Smooth muscle cell (in vitro differentiated cells): ENCODE results near the gene CNTN4. TPM values are rescaled to one million over a fixed set of nuclear protein-coding genes. Genes with fewer than 3 reads are reported as not detected.

Source experiments
- DNase-seq: peaks from one replicate; lab custom pipeline; 2025; ENCODE audit not compliant: unreplicated experiment; lab: John Stamatoyannopoulos, UW
- H2AFZ ChIP-seq: fragments of 200-600 bp; sonication (generic); 2 replicates; pipeline ENCODE4 v1.6.0; 2016; ENCODE audit warnings: antibody characterized with exemption, low read depth, mild to moderate bottlenecking
- H3F3A ChIP-seq: fragments of 200-600 bp; sonication (generic); 2 replicates; pipeline ENCODE4 v1.6.0; 2017; ENCODE audit warnings: antibody characterized with exemption, low read depth
- H3K27ac ChIP-seq: fragments of 200-600 bp; sonication (generic); 2 replicates; pipeline ENCODE4 v1.5.1; 2016; ENCODE audit warnings: low read depth, mild to moderate bottlenecking
- H3K27me3 ChIP-seq: fragments of 200-600 bp; sonication (generic); 2 replicates; pipeline ENCODE4 v1.6.1; 2016; ENCODE audit warnings: low read depth, mild to moderate bottlenecking
- H3K36me3 ChIP-seq: fragments of 200-600 bp; sonication (generic); 2 replicates; pipeline ENCODE4 v1.5.1; 2016; ENCODE audit warnings: low read depth
- H3K4me1 ChIP-seq: fragments of 200-600 bp; sonication (generic); 2 replicates; pipeline ENCODE4 v1.5.1; 2016; ENCODE audit warnings: low read depth
- H3K4me2 ChIP-seq: fragments of 200-600 bp; sonication (generic); 2 replicates; pipeline ENCODE4 v1.6.0; 2016; ENCODE audit warnings: mild to moderate bottlenecking
- H3K4me3 ChIP-seq: fragments of 200-600 bp; sonication (generic); 2 replicates; pipeline ENCODE4 v1.5.1; 2016; ENCODE audit warnings: mild to moderate bottlenecking
- H3K79me2 ChIP-seq: fragments of 200-600 bp; sonication (generic); 2 replicates; pipeline ENCODE4 v1.6.0; 2016; ENCODE audit warnings: low read depth, mild to moderate bottlenecking
- H3K9ac ChIP-seq: fragments of 200-600 bp; sonication (generic); 2 replicates; pipeline ENCODE4 v1.6.0; 2016; ENCODE audit warnings: low read depth
- H3K9me3 ChIP-seq: fragments of 200-600 bp; sonication (generic); replicated peaks from 2 replicates; pipeline ENCODE4 v1.5.1; 2016; ENCODE audit warnings: low read depth
- H4K20me1 ChIP-seq: fragments of 200-600 bp; sonication (generic); 2 replicates; pipeline ENCODE4 v1.6.0; 2016; ENCODE audit warnings: low read depth
- CTCF ChIP-seq: fragments of 200-600 bp; sonication (generic); IDR thresholded peaks from 2 replicates; pipeline ENCODE4 v1.5.1; 2017; ENCODE audit warnings: borderline replicate concordance, mild to moderate bottlenecking, antibody characterized with exemption; ENCODE audit not compliant: insufficient read depth, poor library complexity, severe bottlenecking
- WGBS: methylation state at CpG from one replicate; pipeline ENCODE4 v1.1.7; 2016; ENCODE audit warnings: low lambda C conversion rate; 5-methylcytosine and 5-hydroxymethylcytosine counted together
- polyA plus RNA-seq: library from polyadenylated mRNA; unstranded; fragments of >200 nt; fragmentation: Nextera tagmentation; extraction: Ambion mirVana; gene quantifications from 2 replicates; pipeline ENCODE4 v1.2.1, GENCODE V29; 2016
- total RNA-seq: library from RNA; depleted of rRNA; stranded (reverse); fragments of >200 nt; gene quantifications from 2 replicates; pipeline ENCODE4 v1.2.3, GENCODE V29; 2014

The CNTN4 gene
- total RNA-seq (15.8 and 33.3 TPM in 2 replicates), polyA plus RNA-seq (6.6 and 12.1 TPM in 2 replicates)

GRCh38 chr3:2098398-2099027 lies at the start of gene CNTN4:
Gene CNTN4, plus strand, starts transcription at chr3:2098866.
- H3K9me3 ChIP-seq, result no peaks in the 10 kb centered on the region
- peak; percentile 43 for DNase-seq
- 1% methylated on average over 70 of the region's 86 CpGs for WGBS
- no peaks in the 10 kb centered on the region for H3K36me3 ChIP-seq
- H4K20me1 ChIP-seq, result no peaks in the 10 kb centered on the region
- peak within 1 kb of the TSS; percentile 49 for H3K9ac ChIP-seq
- peak within 1 kb of the TSS; percentile 88 for H2AFZ ChIP-seq
- peak within 1 kb of the TSS; percentile 91 for H3K4me2 ChIP-seq
- peak within 1 kb of the TSS; percentile 71 for H3K4me3 ChIP-seq
- no peak for TF ChIP-seq CTCF
- no peak within 1 kb of the TSS for H3K27ac ChIP-seq
- H3K4me1 ChIP-seq, result peaks cover 19% of the 10 kb centered on the region
- peaks cover 5% of the 10 kb centered on the region for H3K79me2 ChIP-seq
- H3F3A ChIP-seq, result no peaks in the 10 kb centered on the region
- H3K27me3 ChIP-seq, result peaks cover 53% of the 10 kb centered on the region

GRCh38 chr3:2061360-2061759 lies 37.3 kb upstream of the CNTN4 start:
- no peak overlapping the region for H3K27ac ChIP-seq
- DNase-seq, result no peak
- H3K27me3 ChIP-seq, result no peaks in the 10 kb centered on the region
- H3K4me2 ChIP-seq, result no peak overlapping the region
- H3F3A ChIP-seq, result no peaks in the 10 kb centered on the region
- WGBS, result 82% methylated on average over 4 of the region's 4 CpGs
- H3K9ac ChIP-seq, result no peak overlapping the region
- no peaks in the 10 kb centered on the region for H3K9me3 ChIP-seq
- H3K4me3 ChIP-seq, result no peak overlapping the region
- H3K4me1 ChIP-seq, result peaks cover 7% of the 10 kb centered on the region
- H3K79me2 ChIP-seq, result no peaks in the 10 kb centered on the region
- H3K36me3 ChIP-seq, result no peaks in the 10 kb centered on the region
- H4K20me1 ChIP-seq, result no peaks in the 10 kb centered on the region
- no peak overlapping the region for H2AFZ ChIP-seq
- TF ChIP-seq CTCF, result no peak

GRCh38 chr3:2071531-2071930 lies 27.1 kb upstream of the CNTN4 start:
- H3K27me3 ChIP-seq, result peaks cover 13% of the 10 kb centered on the region
- DNase-seq, result no peak
- no peak overlapping the region for H3K4me3 ChIP-seq
- no peaks in the 10 kb centered on the region for H4K20me1 ChIP-seq
- no peak overlapping the region for H3K4me2 ChIP-seq
- H3K9me3 ChIP-seq, result no peaks in the 10 kb centered on the region
- TF ChIP-seq CTCF, result no peak
- WGBS, result 75% methylated on average over 2 of the region's 2 CpGs
- H3K36me3 ChIP-seq, result no peaks in the 10 kb centered on the region
- no peak overlapping the region for H3K9ac ChIP-seq
- no peak overlapping the region for H2AFZ ChIP-seq
- no peaks in the 10 kb centered on the region for H3K4me1 ChIP-seq
- H3F3A ChIP-seq, result no peaks in the 10 kb centered on the region
- no peaks in the 10 kb centered on the region for H3K79me2 ChIP-seq
- H3K27ac ChIP-seq, result no peak overlapping the region

GRCh38 chr3:2078821-2079220 lies 19.8 kb upstream of the CNTN4 start:
- no peaks in the 10 kb centered on the region for H3K9me3 ChIP-seq
- H4K20me1 ChIP-seq, result no peaks in the 10 kb centered on the region
- no peaks in the 10 kb centered on the region for H3K36me3 ChIP-seq
- H3K9ac ChIP-seq, result no peak overlapping the region
- H3K79me2 ChIP-seq, result no peaks in the 10 kb centered on the region
- DNase-seq, result no peak
- TF ChIP-seq CTCF, result no peak
- H3F3A ChIP-seq, result no peaks in the 10 kb centered on the region
- H3K4me1 ChIP-seq, result no peaks in the 10 kb centered on the region
- 66% methylated on average over 3 of the region's 3 CpGs for WGBS
- H3K4me2 ChIP-seq, result no peak overlapping the region
- no peaks in the 10 kb centered on the region for H3K27me3 ChIP-seq
- H3K4me3 ChIP-seq, result no peak overlapping the region
- H3K27ac ChIP-seq, result no peak overlapping the region
- H2AFZ ChIP-seq, result no peak overlapping the region
